ENCODE results near the gene FGF8. TPM values are rescaled to one million over a fixed set of nuclear protein-coding genes. Genes with fewer than 3 reads are reported as not detected.

FGF8 gene
- total RNA-seq (2021; fragmentation: NEBNext Ultra II Directional; extraction: Animal tissue kit (Norgen Biotek cat#: 25700)) (3.9 and 4.1 TPM in 2 replicates), polyA plus RNA-seq (2011; rRNA removed) (1.1 and 1.7 TPM in 2 replicates), polyA minus RNA-seq (2011; rRNA and poly(A)+ RNA removed) (0.98 and 1.4 TPM in 2 replicates)
- polyA plus RNA-seq (2011; cell fraction: cytosol; rRNA removed), result 1.5 TPM
- polyA plus RNA-seq (2011; cell fraction: nucleus; rRNA removed), result 2.1 TPM
- polyA plus RNA-seq (2012, experiment 1 of 2), result 1.0 to 2.0 TPM (median 1.2 TPM) in 4 replicates
- polyA plus RNA-seq (2012, experiment 2 of 2), result 0.62 TPM
- polyA plus RNA-seq (2013, experiment 1 of 2), result 2.9 TPM
- 3.8 TPM for polyA plus RNA-seq (2013, experiment 2 of 2)
- not detected for polyA minus RNA-seq (2011; cell fraction: cytosol; rRNA and poly(A)+ RNA removed)
- polyA minus RNA-seq (2011; cell fraction: nucleus; rRNA and poly(A)+ RNA removed), result 1.4 TPM
- long read RNA-seq, experiment 1, partial matches to known transcripts, result 2 of 3 reads
- long read RNA-seq, experiment 1, other reads (novel, unspliced or antisense), result 0 of 3 reads
- long read RNA-seq, experiment 2, result 0 reads

DNA sequence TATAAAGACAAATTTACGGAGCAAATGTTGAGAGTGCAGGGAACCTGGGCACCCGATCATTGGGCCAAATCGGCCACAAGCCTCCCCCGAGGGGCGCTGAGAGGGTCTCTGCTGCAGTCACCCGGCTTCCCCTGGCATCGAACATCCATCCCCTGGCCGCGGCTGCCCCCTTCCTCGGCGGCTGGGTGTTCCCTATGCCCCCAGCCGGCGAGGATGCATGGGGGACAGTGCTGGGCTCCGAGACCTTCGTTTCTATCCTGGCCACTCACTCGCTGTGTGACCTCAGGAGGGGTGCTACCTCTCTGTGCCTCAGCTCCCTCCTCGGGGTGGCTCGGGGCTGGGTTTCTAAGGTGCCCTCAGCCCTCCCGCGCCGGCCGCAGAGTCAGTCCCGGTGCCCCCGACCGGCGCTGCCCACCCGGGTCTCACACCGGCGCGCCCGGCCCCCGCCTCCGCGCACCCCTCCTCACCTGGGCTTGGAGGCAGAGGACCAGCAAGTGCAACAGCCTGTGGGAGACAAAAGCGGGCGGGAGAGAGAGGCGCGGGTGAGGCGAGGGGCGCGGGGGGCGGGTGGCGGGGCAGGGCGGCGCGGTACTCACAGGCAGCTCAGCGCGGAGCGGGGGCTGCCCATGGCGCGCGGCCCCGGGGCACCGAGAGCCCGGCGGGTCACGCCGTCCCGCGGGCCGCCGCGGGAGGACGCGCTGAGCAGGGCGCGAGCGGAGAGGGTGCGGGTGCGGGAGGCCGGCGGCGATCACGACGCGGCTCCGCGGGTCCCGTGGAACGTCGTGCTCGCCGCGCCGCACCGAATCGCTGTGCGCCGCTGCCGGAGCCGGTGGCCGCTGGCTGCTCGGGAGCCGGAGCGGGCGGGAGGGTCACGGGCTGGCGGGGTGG is at the start of gene FGF8:
Gene FGF8 (minus strand): TSS at position 842 of the 888 bp plus-strand sequence. CDS start 214 bp downstream, at position 628.
- H2AK5ac ChIP-seq (ENCODE audit: low read depth, low read length), result no peak within 1 kb of the TSS
- H3K4ac ChIP-seq (replicated peaks; ENCODE audit: insufficient read length, low read depth, low read length), result no peak within 1 kb of the TSS
- POLR2A ChIA-PET (ENCODE audit: partially characterized antibody), result interaction anchor here (1.7 to 3.4 kb wide), 2 partner anchors 8 to 42 kb away, joined by 8 to 13 read pairs; partner anchors contain the start of genes NPM3 and OGA
- H3K23ac ChIP-seq (ENCODE audit: insufficient read length), result no peak within 1 kb of the TSS
- no peak within 1 kb of the TSS for H3K14ac ChIP-seq (ENCODE audit: insufficient read length)
- H3K27ac ChIP-seq (ENCODE audit: low read depth, low read length), result no peak within 1 kb of the TSS
- H3K4me3 ChIP-seq (ENCODE audit: extremely low read depth in 1 of 4, insufficient read depth in 2 of 4, low read depth in 3 of 4, low read length in 4 of 4), result peak within 1 kb of the TSS; percentile 29 to 58 (median 36)
- DNase-seq (ENCODE audit: low read depth in 1 of 2, low spot score in 2 of 2), result peak in 1 of 2 experiments; percentile 49
- H3K18ac ChIP-seq (ENCODE audit: extremely low read depth, low read length), result no peak within 1 kb of the TSS; the same call in 1 of the 2 replicates
- H2BK15ac ChIP-seq (ENCODE audit: low read length), result peak within 1 kb of the TSS; percentile 72
- peak within 1 kb of the TSS; percentile 71; the same call in 1 of the 2 replicates for H2BK12ac ChIP-seq (ENCODE audit: low read depth, low read length)
- H3K36me3 ChIP-seq (ENCODE audit: control insufficient read depth in 2 of 4, insufficient read depth in 4 of 4, low read length in 3 of 4), result no peaks in the 10 kb centered on the region; a peak in 1 of 8 replicates
- H2BK120ac ChIP-seq (replicated peaks; ENCODE audit: low read depth, low read length), result no peak within 1 kb of the TSS
- no peaks in the 10 kb centered on the region for H3K79me2 ChIP-seq (ENCODE audit: control insufficient read depth in 1 of 2, insufficient read depth in 2 of 2, low read length in 2 of 2)
- H3K4me1 ChIP-seq (replicated peaks in 1 of 4; ENCODE audit: control insufficient read depth in 3 of 4, insufficient read depth in 4 of 4, low read length in 3 of 4), result peaks cover 21 to 43% (median 34%) of the 10 kb centered on the region in 4 experiments
- H2AFZ ChIP-seq (ENCODE audit: low read length), result no peak within 1 kb of the TSS
- H3K4me2 ChIP-seq (ENCODE audit: insufficient read depth in 1 of 2, low read depth in 2 of 2, low read length in 2 of 2), result peak within 1 kb of the TSS; percentile 47 to 76
- CTCF ChIA-PET (ENCODE audit: partially characterized antibody), result interaction anchor here (1.4 to 9.2 kb wide), 7 partner anchors 8 to 220 kb away, joined by 3 to 100 read pairs (median 30); partner anchors contain the start of gene NPM3
- H3K9ac ChIP-seq (replicated peaks in 1 of 4; ENCODE audit: extremely low read depth in 1 of 4, low read depth in 3 of 4, low read length in 3 of 4), result no peak within 1 kb of the TSS
- no peak for FAIRE-seq
- no peak within 1 kb of the TSS for H3K56ac ChIP-seq (replicated peaks; ENCODE audit: insufficient read length, low read depth, low read length)
- H2BK20ac ChIP-seq (ENCODE audit: low read length), result no peak within 1 kb of the TSS
- H4K20me1 ChIP-seq (replicated peaks in 1 of 2; ENCODE audit: control insufficient read depth in 1 of 2, insufficient read depth in 2 of 2, low read length in 2 of 2), result peaks cover 4 to 24% of the 10 kb centered on the region in 2 experiments
- H4K91ac ChIP-seq (replicated peaks; ENCODE audit: insufficient read length, low read length), result no peak within 1 kb of the TSS
- peak within 1 kb of the TSS; percentile 51 for H4K8ac ChIP-seq (ENCODE audit: extremely low read depth, insufficient read depth, low read length)
- H3K23me2 ChIP-seq (ENCODE audit: low read depth, low read length), result peaks cover 21% of the 10 kb centered on the region
- H2BK5ac ChIP-seq (ENCODE audit: low read depth, low read length), result no peak within 1 kb of the TSS
- WGBS, 2 experiments (ENCODE audit: extremely low coverage in 1 of 2, insufficient coverage in 1 of 2, insufficient read length in 1 of 2, insufficient replicate concordance in 2 of 2, low coverage in 1 of 2, low lambda C conversion rate in 2 of 2, missing lambda C conversion rate in 1 of 2), result 2% methylated on average over 66 of the region's 98 CpGs; no CpG with 5 or more reads in 1 of the 2 experiments
- no peaks in the 10 kb centered on the region; the same call in 1 of the 2 replicates for H3K79me1 ChIP-seq (ENCODE audit: low read depth, low read length)
- peaks cover 50 to 80% (median 73%) of the 10 kb centered on the region in 4 experiments for H3K27me3 ChIP-seq (replicated peaks in 1 of 4; ENCODE audit: control insufficient read depth in 3 of 4, extremely low read depth in 1 of 4, insufficient read depth in 3 of 4, low read length in 3 of 4)
- H4K5ac ChIP-seq (ENCODE audit: insufficient read length, low read depth, low read length), result no peak within 1 kb of the TSS
- H3K9me3 ChIP-seq (ENCODE audit: insufficient read depth in 2 of 2, low read depth in 1 of 2, low read length in 1 of 2), result no peaks in the 10 kb centered on the region
- TF ChIP-seq PHF8 (conservative IDR thresholded peaks at IDR 0.05; ENCODE audit: low read depth, low read length), result no peak
- TF ChIP-seq KDM4A (IDR thresholded peaks at IDR 0.05; ENCODE audit: low read depth, low read length, severe bottlenecking), result peak; percentile 40
- TF ChIP-seq GTF2F1 (IDR thresholded peaks at IDR 0.05; ENCODE audit: borderline replicate concordance, low read depth, low read length), result no peak
- TF ChIP-seq KDM5A (IDR thresholded peaks at IDR 0.05; ENCODE audit: low read length), result no peak
- no peak for TF ChIP-seq EP300 (IDR thresholded peaks at IDR 0.05; ENCODE audit: borderline replicate concordance in 1 of 2, low read depth in 2 of 2, low read length in 2 of 2)
- TF ChIP-seq SIRT6 (IDR thresholded peaks at IDR 0.05; ENCODE audit: low read length), result no peak
- no peak for TF ChIP-seq TAF7 (optimal IDR thresholded peaks at IDR 0.05; ENCODE audit: borderline replicate concordance, low read depth, low read length)
- peak; percentile 85 for TF ChIP-seq SUZ12 (IDR thresholded peaks at IDR 0.05; ENCODE audit: low read length)

Data from H1 (cell line).